AG08395 (cell line): ENCODE measurements around the gene FAT1.

Source experiments
- DNase-seq: peaks from one replicate; pipeline ENCODE4 v3.0.0; 2012; ENCODE audit warnings: mixed read lengths, low spot score

FAT1 gene

DNA sequence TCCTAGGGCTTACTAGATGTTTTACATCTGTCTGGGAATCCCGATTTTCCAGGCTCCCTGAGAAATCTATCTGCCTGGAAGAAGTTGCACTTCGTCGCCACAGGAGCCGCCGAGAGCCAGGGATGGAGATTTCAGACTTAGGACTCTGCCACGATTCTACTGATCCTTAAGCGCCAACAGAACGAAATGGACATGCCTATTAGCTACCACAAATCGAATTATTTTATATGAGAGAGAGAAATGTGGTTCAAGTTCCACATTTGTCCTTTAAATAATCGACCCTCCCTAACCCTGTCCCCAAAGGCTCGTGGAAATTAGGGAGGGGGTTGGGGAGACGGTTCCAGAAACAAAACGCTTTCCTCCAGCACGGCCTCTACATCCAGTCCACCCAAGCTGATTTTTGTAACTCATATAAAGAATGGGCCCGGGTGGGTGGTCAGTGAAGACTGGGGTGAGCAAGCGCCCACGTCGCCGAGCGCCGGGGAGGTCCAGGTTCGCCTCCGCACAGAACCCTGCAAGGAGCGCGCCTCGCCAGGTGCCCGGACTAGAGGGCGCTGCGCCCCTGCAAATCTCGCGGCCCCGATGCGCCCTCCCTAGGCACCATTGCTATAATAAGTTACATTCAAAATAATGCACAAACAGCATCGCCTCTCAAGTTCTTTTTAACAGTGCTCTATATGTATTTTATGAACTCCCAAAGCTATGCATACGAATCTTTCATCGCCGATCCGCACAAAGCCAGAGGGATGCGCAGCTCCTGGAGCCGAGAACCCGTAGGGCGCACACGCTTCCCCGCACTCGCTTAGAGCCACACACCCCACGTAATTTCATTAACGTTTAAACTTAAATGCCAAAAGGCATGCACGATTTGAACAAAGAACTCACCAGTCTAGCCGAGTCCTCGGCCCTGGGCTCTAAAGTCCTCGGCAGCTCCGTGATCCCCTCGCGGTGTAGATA, 2.1 kb upstream of the FAT1 start:
- DNase-seq = peak; percentile 81

DNA sequence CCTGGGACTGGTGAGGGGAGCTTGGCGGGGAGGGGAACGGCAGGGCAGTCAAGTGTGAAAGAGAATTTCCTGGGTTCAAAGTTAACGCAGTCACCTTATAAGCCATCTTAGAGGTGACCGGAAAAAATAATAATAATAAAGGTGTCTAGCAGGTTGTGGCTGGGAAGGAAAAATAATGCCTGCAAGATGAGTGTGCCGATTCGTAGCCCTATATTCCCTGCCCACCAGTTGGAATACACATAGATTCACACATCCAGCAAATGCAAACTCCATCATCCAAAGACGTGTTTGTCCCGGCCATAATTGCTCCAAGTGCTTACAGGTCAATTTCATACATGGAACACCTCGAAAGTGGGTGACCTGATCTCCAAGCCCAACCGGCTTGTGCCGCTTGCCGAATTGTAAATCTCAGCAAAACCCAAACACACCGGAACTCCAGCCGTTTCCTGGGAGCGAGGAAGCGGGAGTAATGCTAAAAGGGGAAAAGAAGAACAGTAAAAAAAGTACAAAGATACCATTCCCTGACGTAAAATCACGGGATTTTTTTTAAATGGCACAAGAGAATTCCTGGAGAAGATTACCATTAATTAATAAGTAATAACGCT, 1.3 kb upstream of the FAT1 start:
- DNase-seq = no peak

- peak; percentile 52 for DNase-seq
Observed at GRCh38 chr4:186724058-186724863, 605 bp upstream of the FAT1 start.

- DNase-seq = no peak
Observed at GRCh38 chr4:186722796-186723291, 812 bp downstream of the FAT1 start.

- DNase-seq = no peak
Observed at GRCh38 chr4:186719925-186720694, 3.5 kb downstream of the FAT1 start.

GRCh38 chr4:186717556-186717955, 6.1 kb downstream of the FAT1 start:
- DNase-seq = no peak

DNA sequence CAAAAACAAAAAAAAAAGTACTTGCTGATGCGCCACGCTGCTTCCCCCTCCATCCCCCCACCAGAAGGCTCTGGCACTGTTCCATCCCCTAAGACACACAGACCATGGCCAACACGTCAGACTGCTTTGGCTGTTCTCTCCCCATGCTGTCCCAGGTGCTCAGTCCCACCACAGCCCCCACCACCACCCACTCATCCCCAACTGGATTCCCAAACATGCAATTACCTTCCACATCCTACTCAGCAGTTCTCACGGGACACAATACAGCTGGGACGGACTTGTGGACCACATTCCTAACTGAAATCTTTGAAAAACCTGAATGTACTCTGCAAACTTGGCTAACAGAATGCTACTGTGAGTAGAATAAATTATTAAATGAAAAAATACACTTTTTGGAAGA, 8.6 kb downstream of the FAT1 start:
- DNase-seq = no peak

GRCh38 chr4:186714006-186714675, 9.5 kb downstream of the FAT1 start:
- no peak for DNase-seq

DNA sequence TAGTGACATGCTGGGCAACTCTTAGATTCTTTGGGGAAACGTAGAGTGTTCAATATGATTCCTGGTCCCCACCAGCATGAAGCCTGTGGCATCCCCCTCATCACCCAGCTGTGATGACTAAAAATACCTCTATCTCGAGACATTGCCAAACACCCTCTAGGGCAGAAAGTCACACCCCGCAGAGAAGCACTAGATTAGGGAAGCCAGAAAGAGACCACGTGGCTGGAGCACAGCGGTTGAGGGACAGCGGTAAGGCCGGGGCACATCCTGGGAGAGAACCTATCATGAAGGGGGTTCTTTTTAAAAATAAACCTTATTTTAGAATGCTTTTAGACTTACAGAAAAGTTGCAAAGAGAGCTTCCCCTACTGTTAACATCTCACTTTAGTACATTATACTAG, 11.0 kb downstream of the FAT1 start:
- peak; percentile 17 for DNase-seq

GRCh38 chr4:186710521-186711119, 13.0 kb downstream of the FAT1 start:
- no peak for DNase-seq

DNA sequence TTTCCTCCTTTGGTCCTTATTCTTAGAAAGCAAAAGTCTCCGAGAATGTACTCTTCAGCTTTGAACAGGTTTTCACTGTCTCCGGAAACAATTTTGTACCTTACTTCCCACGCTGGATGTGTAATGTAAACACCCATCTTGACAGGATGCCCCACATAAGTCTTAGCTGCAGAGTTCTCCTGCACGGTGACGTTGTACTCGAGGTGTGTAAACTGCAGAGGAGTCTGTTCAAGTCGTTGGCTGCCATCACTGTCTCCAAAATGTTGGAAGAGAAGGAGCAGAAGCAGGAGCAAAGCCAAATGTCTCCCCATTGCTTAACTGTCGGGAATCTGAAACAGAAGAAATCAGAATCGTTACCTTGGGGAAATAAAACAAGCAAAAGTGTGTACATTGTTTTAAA, 14.1 kb downstream of the FAT1 start:
- no peak for DNase-seq

DNA sequence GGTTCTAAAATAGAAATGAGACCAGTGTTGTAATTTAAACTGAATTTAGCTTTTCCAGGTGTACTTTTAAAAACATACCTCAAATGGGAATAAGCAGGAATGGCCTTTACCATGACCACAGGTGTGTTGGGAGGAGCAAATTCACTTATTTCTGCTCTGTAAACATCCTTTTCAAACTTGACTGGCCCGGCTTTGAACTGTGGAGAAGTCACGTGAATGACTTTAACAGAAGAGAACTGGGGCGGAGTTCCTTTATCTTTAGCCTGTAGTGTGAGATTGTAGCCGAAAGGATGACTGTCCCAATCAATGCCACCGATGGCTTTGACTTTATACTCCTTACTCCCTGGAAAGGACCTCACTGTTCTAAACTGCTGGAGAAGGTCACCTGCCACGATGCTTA, 15.1 kb downstream of the FAT1 start:
- DNase-seq = no peak

DNA sequence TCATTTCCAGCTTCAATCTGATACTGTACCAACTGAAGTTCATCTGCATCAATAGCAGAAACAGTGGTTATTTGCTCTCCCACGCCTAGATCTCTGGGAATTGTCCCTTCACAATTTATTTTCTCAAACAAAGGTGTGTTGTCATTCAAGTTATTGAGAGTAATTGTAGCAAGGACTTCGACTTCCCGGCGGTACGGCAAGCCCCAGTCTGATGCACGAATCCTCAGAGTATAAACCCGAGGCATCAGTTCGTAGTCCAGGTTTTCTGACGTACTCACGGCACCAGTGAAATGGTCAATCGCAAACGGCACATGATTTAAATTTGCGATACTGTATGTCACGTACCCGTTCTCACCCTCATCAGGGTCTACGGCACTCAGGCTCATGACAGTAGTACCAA, 15.7 kb downstream of the FAT1 start:
- DNase-seq = no peak

DNA sequence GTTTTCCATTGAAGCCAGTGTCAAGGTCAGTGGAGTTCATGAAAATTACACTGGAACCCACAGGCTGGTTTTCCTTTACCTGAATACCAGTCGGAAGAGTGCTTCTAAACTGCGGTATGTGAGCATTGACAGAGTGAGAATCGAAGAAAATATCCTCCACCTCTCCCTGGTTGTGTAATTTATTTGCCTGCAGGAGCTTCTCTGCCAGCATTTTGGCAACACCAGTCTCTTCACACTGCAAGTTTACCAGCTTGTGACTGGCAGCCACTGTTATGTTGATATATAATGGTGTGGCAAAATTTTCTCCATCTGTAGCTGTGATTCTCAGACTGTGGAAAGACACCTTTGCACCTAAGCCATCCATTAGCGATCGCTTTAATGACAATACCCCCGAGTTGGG, 16.1 kb downstream of the FAT1 start:
- DNase-seq = no peak

DNA sequence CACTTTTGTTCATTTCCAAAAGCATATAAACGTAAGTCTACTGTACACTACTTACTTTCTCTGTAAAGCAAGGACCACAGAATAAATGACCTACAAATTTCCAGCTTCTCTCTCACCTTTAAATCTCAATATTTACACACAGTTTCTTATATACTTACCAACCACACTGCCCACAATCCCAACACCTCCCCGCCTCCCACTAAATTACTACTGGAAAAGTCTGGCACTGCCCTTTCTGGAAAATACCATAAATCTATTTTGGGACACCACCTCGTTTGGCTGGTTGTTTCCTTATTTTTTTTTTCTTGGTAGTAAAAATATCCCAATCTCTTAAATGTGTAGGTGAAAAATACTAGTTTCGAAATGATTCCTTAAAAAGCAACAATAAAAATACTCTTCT, 19.6 kb downstream of the FAT1 start:
- no peak for DNase-seq

DNA sequence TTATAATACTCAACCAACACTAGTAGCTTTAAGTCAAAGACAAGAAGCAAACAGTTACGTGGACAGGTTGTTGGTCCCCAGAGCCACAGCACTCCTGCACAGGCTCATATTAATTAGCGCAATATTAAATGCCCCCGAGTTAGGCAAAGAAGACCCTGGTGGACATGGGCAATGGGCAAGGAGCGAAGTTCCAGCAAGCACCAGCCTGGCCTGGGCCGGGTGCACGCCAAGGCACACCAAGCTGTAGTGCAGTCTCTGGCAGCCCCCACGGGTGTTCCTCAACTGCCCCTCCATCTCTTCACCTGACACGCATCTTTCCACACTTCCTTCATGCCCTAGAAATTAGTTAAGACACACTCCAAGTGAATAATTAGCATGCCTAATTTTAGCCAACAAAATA, 20.1 kb downstream of the FAT1 start:
- no peak for DNase-seq

- DNase-seq = no peak
Observed at GRCh38 chr4:186702940-186703339, 20.7 kb downstream of the FAT1 start.

DNA sequence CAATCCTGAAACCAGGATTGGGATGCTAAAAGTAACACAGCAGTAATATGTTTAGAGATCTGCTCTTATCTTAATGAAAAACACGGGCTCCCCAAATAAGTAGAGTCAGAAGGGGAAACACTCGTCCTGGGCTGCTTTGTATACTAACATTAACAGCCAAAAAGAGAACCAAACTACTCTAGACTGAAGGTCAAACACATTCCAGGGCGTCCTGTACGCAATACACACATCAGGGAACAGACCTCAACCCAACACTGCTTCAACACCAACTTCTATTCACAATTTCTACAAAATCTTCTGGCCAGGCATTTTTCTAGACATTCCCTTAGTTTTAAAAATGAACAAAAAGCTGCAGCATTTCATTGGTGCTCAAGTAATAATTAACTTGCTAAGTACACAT, 21.4 kb downstream of the FAT1 start:
- DNase-seq = no peak

DNA sequence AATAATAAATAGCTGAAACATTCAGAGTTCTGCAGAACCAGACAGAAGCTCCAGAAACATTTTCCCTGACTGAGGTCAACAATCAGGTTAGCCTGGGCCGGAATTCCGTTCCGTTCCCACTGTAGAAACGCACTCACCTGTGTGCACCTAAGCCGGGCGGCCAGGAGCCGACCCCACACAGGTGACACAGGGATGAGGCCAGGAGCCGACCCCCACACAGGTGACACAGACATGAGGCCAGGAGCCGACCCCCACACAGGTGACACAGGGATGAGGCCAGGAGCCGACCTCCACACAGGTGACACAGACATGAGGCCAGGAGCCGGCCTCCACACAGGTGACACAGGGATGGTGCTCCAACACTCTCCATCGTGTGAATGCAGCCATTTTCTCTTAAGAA, 21.9 kb downstream of the FAT1 start:
- DNase-seq = no peak

GRCh38 chr4:186701273-186701672, 22.4 kb downstream of the FAT1 start:
- DNase-seq = peak; percentile 44

- peak; percentile 8 for DNase-seq
Observed at GRCh38 chr4:186700746-186701145, 22.9 kb downstream of the FAT1 start.
